GM19239 (cell line): ENCODE results near the gene SOX12.
"Not testable (repeated sequence)": the region's sequence is repeated elsewhere in the genome, so short reads cannot be mapped to it uniquely, and the experiment has no call there.

Experiments
- DNase-seq: peaks from one replicate; pipeline ENCODE4 v3.0.0; 2011; ENCODE audit warnings: low spot score; ENCODE audit not compliant: insufficient read length
- FAIRE-seq: peaks from 2 replicates; lab custom pipeline; 2011; peaks lifted over from hg19 to GRCh38; lab: Jason Lieb, UNC

Gene SOX12

GRCh38 chr20:358891-359555 is 33.7 kb downstream of the SOX12 start:
- FAIRE-seq: no peak
- no peak for DNase-seq

GRCh38 chr20:361561-361960 is 36.2 kb downstream of the SOX12 start:
- DNase-seq: peak; percentile 25
- peak; percentile 53 for FAIRE-seq

GRCh38 chr20:362271-363254 is 37.2 kb downstream of the SOX12 start:
- FAIRE-seq: no peak
- DNase-seq: peak; percentile 22

- FAIRE-seq (no peak), DNase-seq (no peak)
Measured at GRCh38 chr20:363319-364078, 38.1 kb downstream of the SOX12 start.

- DNase-seq (no peak), FAIRE-seq (no peak)
Measured at GRCh38 chr20:364905-365794, 39.8 kb downstream of the SOX12 start.

GRCh38 chr20:366041-366718 is 40.8 kb downstream of the SOX12 start:
- no peak for DNase-seq
- no peak for FAIRE-seq

- no peak for FAIRE-seq
- no peak for DNase-seq
Measured at GRCh38 chr20:366719-367485, 41.5 kb downstream of the SOX12 start.

- no peak for FAIRE-seq
- DNase-seq: no peak
Measured at GRCh38 chr20:367486-367887, 42.1 kb downstream of the SOX12 start.

GRCh38 chr20:368915-369314 is 43.6 kb downstream of the SOX12 start:
- no peak for DNase-seq
- FAIRE-seq: no peak

GRCh38 chr20:370151-370600 is 44.8 kb downstream of the SOX12 start:
- FAIRE-seq (no peak), DNase-seq (no peak)

GRCh38 chr20:370977-371754 is 45.8 kb downstream of the SOX12 start:
- no peak for FAIRE-seq

GRCh38 chr20:371755-372542 is 46.6 kb downstream of the SOX12 start:
- no peak for FAIRE-seq

More at GRCh38 chr20:370977-371754, 45.8 kb downstream of the SOX12 start:
- no peak for DNase-seq

GRCh38 chr20:372543-373082 is 47.3 kb downstream of the SOX12 start:
- not testable (repeated sequence) for DNase-seq, FAIRE-seq

More at GRCh38 chr20:371755-372542, 46.6 kb downstream of the SOX12 start:
- DNase-seq: no peak

- FAIRE-seq (no peak), DNase-seq (no peak)
Measured at GRCh38 chr20:373171-373890, 48.0 kb downstream of the SOX12 start.

GRCh38 chr20:375265-375889 is 50.0 kb downstream of the SOX12 start:
- FAIRE-seq (no peak), DNase-seq (no peak)
